HepG2 (cell line): Measurements from ENCODE around the gene WDR54. TPM values are rescaled to one million over a fixed set of nuclear protein-coding genes. Genes with fewer than 3 reads are reported as not detected.

ENCODE experiments used
- AGO2 ChIP-seq: fragments of 200-400 bp; formaldehyde crosslinking; optimal IDR thresholded peaks from 2 replicates; pipeline ENCODE3; 2017; ENCODE audit warnings: mild to moderate bottlenecking, low read depth, low read length, moderate library complexity
- CEBPG ChIP-seq: IDR thresholded peaks from 2 replicates; pipeline ENCODE4 v1.6.1; 2016
- CENPT ChIP-seq: sonication (generic); formaldehyde crosslinking; IDR thresholded peaks from 2 replicates; pipeline ENCODE4 v1.8.0; 2022; ENCODE audit warnings: low read depth, mild to moderate bottlenecking, moderate library complexity, missing genetic modification reagents
- GLI4 ChIP-seq: sonication (generic); formaldehyde crosslinking; IDR thresholded peaks from 2 replicates; pipeline ENCODE4 v1.5.1; 2020; ENCODE audit warnings: missing genetic modification reagents, mild to moderate bottlenecking, moderate library complexity, borderline replicate concordance
- HINFP ChIP-seq: sonication (generic); formaldehyde crosslinking; IDR thresholded peaks from 2 replicates; pipeline ENCODE4 v1.4.0; 2020; ENCODE audit warnings: low read depth, mild to moderate bottlenecking, missing genetic modification reagents
- KDM5B ChIP-seq: sonication (generic); formaldehyde crosslinking; IDR thresholded peaks from 2 replicates; pipeline ENCODE4 v1.4.0; 2020; ENCODE audit warnings: missing genetic modification reagents, mild to moderate bottlenecking, borderline replicate concordance
- KLF6 ChIP-seq: IDR thresholded peaks from 2 replicates; pipeline ENCODE4 v1.8.0; 2016; ENCODE audit warnings: missing biosample characterization, missing genetic modification reagents
- MAX ChIP-seq: IDR thresholded peaks from 2 replicates; pipeline ENCODE4 v1.6.1; 2012; ENCODE audit warnings: inconsistent platforms
- SMYD3 ChIP-seq: sonication (generic); formaldehyde crosslinking; IDR thresholded peaks from 2 replicates; pipeline ENCODE4 v1.8.1; 2023; ENCODE audit warnings: mild to moderate bottlenecking, missing genetic modification reagents
- THAP8 ChIP-seq: sonication (generic); formaldehyde crosslinking; IDR thresholded peaks from 2 replicates; pipeline ENCODE4 v1.5.1; 2020; ENCODE audit warnings: missing genetic modification reagents, mild to moderate bottlenecking, borderline replicate concordance
- THRA ChIP-seq: sonication (generic); formaldehyde crosslinking; IDR thresholded peaks from 2 replicates; pipeline ENCODE4 v1.4.0; 2020; ENCODE audit warnings: missing genetic modification reagents, borderline replicate concordance
- ZNF275 ChIP-seq: sonication (generic); formaldehyde crosslinking; IDR thresholded peaks from 2 replicates; pipeline ENCODE4 v1.8.0; 2022; ENCODE audit warnings: missing genetic modification reagents, mild to moderate bottlenecking, inconsistent platforms, borderline replicate concordance
- ZNF512B ChIP-seq: sonication (generic); formaldehyde crosslinking; IDR thresholded peaks from 2 replicates; pipeline ENCODE4 v1.5.1; 2020; ENCODE audit warnings: missing genetic modification reagents, mild to moderate bottlenecking, borderline replicate concordance
- ZNF562 ChIP-seq: sonication (generic); formaldehyde crosslinking; IDR thresholded peaks from 2 replicates; pipeline ENCODE4 v1.8.0; 2022; ENCODE audit warnings: missing genetic modification reagents, borderline replicate concordance
- ZNF639 ChIP-seq: conservative IDR thresholded peaks from 2 replicates; pipeline ENCODE4 v1.6.1; 2018; ENCODE audit warnings: missing genetic modification reagents
- ZSCAN20 ChIP-seq: sonication (generic); formaldehyde crosslinking; IDR thresholded peaks from 2 replicates; pipeline ENCODE4 v1.4.0; 2020; ENCODE audit warnings: missing genetic modification reagents, mild to moderate bottlenecking, borderline replicate concordance
- polyA plus RNA-seq, 8 experiments: library from polyadenylated mRNA; depleted of rRNA in 3 of 8; stranded (reverse) in 7 of 8; unstranded in 1 of 8; fragments of >200 nt; fragmentation: Illumina TruSeq in 4 of 8; extraction: Trizol in 4 of 8; gene quantifications; 2 replicates each; pipeline versions ENCODE4 v1.2.1 to v1.2.3, GENCODE V29; 2011 to 2016; ENCODE audit warnings: low read depth in 4 of 8, missing spikeins in 1 of 8, mixed read lengths in 1 of 8; ENCODE audit not compliant: insufficient read depth in 1 of 8
- total RNA-seq, 5 experiments: library from RNA; depleted of rRNA; stranded (reverse); fragments of >200 nt; fragmentation: Illumina TruSeq; extraction: Trizol; gene quantifications; 2 replicates each; pipeline ENCODE4 v1.2.3, GENCODE V29; 2016; ENCODE audit warnings: low read depth in 1 of 5

WDR54 gene
- total and polyA plus RNA-seq, 2 of the 13 experiments (the other 11 are each of a cell fraction or from before 2014, with no cell fraction given), result 2.0 to 17.3 TPM

- no peak for TF ChIP-seq THRA (CRISPR knock-in tag)
- no peak for TF ChIP-seq ZNF639 (CRISPR knock-in tag)
- 0 out of 2 replicates have a peak, but pooled peaks have one; percentile 9 for TF ChIP-seq CEBPG (CRISPR knock-in tag)
- no peak for TF ChIP-seq GLI4
- TF ChIP-seq KDM5B, result 0 out of 2 replicates have a peak, but pooled peaks have one; percentile 33
- TF ChIP-seq CENPT, result no peak
- TF ChIP-seq KLF6 (CRISPR knock-in tag), result no peak
- no peak for TF ChIP-seq ZNF512B (CRISPR knock-in tag)
- TF ChIP-seq SMYD3 (CRISPR knock-in tag), result no peak
- TF ChIP-seq THAP8, result no peak
- TF ChIP-seq MAX, result no peak
- peak; percentile 97 for TF ChIP-seq AGO2
- 0 out of 2 replicates have a peak, but pooled peaks have one; percentile 18 for TF ChIP-seq HINFP (CRISPR knock-in tag)
- TF ChIP-seq ZNF562, result no peak
- no peak for TF ChIP-seq ZSCAN20
- no peak for TF ChIP-seq ZNF275 (CRISPR knock-in tag)
Measured at GRCh38 chr2:74461187-74462053, 39.9 kb downstream of the WDR54 start (continued).
